Amygdala (tissue), 56 donors: ENCODE results near the gene GLI3.

Experiments used
- DNase-seq, 56 donors: peaks; one replicate each; lab custom pipeline; 2025; lab: John Stamatoyannopoulos, UW

GLI3 gene

DNA sequence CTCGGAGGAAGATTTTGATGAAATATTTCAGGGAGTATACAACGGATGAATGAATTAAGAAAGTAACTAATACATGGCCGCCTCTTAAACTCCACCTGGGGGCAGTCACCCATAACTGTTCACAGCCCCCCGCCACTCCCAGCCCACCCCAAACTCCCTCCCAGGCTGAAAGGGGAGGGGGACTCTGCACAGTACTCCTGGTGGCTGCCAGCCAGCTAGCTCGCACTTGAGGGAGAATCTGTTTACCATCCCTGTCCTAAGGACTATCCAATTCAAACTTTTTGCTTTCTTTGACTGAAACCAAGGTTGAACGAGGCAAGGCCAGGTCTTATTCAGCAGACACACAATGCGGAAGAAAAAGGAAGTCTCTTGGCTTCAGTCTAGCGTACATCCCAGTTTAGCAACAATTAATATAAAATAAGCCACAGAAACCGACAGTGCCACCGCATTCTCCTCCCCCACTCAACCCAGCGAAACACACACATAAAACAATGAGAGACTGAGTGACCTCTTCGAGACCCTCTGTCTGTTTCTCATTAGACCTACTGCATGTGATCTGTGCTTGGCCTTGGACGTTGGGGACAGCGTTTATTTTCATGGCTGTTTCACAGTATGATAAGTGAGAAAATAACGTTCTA lies 219.5 kb downstream of the GLI3 start:
- no peak for DNase-seq

GRCh38 chr7:42016517-42016916 lies 220.5 kb downstream of the GLI3 start:
- DNase-seq: no peak

- no peak for DNase-seq
Measured at GRCh38 chr7:42014625-42015618, 222.1 kb downstream of the GLI3 start.

- DNase-seq: no peak
Measured at GRCh38 chr7:42012786-42013360, 224.1 kb downstream of the GLI3 start.

DNA sequence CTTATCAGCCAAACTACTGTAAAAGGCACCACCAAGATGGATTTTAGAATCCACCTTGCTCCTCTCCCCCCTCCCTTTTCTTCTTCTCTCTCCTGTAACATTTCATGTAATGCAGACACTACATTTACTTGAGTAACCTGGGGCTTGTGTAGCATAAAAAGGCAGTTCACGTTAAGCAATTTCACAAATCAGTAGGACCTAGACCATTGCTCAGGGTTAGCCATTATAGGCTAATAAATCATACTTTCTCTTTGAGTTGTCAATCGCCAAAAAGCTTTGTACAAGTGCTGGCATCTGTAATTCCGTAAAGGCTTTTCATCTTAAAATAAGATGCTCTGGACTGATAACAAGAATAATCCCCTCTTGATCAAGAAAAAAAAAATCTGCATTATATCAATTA lies 224.7 kb downstream of the GLI3 start:
- DNase-seq: no peak

DNA sequence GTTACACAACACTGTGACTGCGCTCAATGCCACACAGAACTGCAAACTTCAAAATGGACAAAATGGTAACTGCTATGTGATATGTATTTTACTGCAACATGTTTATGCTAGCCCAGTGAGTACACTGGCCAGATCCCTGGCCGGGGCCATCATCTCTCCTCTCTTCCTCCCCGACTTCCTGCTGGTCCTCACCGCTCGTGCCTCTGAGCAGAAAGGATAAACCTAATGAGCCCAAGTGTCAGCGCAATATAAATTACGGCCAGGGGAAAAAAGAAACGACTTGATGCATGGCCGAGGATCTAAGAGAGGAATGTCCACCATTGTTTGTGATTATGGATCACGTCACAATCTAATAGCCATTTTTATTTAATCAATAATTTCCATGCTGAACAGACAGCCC lies 225.2 kb downstream of the GLI3 start:
- no peak for DNase-seq

DNA sequence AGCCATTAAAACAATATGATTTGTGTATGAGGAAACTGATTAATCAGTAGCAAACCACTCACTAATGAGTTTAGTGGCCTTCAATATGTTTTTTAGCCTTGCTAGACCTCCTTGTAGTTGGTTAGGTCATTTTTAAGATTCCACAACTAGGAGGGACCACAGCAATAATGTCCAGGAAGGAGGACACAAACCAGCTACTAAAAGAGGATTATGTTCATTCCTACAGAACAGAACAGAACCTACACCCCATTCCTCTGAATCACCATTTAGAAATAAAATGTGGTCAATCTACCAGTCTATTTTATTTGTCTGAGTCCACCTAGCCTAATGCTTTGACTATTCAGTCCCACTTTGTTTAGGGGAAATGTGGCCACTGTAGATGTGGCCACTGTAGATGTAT lies 226.3 kb downstream of the GLI3 start:
- no peak for DNase-seq

DNA sequence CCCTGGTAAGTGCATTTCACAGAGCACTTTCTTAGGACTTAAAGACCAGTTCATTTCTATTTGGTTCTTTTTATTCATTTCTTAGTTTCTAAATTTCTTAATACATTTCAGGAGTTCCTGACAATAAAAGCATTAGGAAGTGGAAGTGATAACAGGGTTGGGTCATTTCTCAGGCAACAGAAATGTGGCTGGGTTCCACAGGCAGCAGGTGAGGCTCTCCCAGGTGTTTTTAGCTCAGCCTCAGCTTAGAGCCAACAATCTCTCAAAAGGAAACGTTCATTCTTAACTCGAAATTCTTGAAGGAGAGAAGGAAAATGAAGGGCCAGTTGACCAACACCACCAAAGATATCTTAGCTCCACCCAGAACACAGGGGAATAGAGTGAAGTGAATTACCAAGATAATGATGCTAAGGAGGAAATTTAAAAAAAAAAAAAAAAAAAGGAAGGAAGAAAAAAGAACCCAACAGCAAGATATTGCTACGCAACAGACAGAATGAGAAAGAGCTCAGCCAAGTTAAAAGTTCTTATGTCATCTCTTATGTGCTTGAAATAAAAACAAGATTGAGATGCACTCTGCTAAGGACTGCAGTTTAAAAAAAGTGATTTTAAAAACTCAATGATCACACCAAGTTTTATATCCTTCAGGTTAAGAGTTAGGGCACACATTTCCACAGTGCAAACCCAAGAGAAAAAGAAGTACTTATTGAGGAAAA lies 230.1 kb downstream of the GLI3 start:
- DNase-seq: no peak

DNA sequence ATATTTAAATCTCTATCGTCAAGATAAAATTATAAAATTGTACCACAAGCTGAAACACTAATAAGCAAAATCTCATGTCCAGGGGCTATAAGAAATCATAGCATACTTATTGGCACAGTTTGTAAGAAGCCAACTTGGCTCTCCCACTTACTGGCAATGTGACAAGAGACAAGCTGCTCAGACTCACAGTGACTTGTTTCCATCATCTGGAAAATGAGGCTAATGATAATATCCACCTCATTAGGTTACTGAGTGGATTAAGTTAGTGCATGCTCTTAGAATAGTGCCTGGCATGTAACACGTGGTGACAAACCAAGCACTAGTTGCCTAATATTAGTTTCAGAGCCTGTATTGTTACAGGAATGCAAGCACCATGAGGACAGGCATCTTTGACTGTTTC lies 234.4 kb downstream of the GLI3 start:
- DNase-seq: no peak

GRCh38 chr7:41999736-42000283 lies 237.2 kb downstream of the GLI3 start:
- no peak for DNase-seq

- DNase-seq: no peak
Measured at GRCh38 chr7:41998041-41998440, 239.0 kb downstream of the GLI3 start.

- no peak for DNase-seq
Measured at GRCh38 chr7:41997151-41997550, 239.9 kb downstream of the GLI3 start.

- DNase-seq: no peak
Measured at GRCh38 chr7:41996381-41997035, 240.5 kb downstream of the GLI3 start.

DNA sequence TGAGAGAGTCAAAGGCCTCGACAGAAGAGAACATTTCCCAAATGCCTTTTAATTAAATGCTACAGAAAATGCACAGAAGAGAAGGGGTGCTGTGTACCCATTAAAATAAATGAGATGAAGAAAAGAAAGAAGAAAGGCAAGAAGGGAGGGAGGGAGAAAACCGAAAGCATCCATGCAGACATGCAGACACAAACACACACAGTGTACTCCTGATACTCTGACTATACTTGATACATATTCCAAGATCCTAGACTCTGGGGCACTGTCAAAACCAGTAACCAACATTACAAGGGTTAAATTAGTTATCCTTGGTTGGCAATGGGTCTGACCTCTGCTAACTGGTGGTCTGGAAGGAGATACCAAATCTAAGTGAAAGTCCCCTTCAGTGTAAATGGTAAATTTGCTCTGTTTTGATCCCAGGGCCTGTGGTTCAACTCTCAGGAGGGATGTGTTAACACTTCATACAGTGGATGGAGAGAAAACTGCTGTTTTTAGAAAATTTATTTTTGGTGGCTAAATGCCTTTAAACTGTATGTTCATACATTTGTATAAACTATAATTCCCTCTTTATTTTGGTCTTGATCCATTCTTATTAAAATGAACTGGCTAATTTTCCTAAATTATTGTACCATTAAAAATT lies 241.3 kb downstream of the GLI3 start:
- no peak for DNase-seq

GRCh38 chr7:41994746-41995110 lies 242.3 kb downstream of the GLI3 start:
- DNase-seq: no peak

DNA sequence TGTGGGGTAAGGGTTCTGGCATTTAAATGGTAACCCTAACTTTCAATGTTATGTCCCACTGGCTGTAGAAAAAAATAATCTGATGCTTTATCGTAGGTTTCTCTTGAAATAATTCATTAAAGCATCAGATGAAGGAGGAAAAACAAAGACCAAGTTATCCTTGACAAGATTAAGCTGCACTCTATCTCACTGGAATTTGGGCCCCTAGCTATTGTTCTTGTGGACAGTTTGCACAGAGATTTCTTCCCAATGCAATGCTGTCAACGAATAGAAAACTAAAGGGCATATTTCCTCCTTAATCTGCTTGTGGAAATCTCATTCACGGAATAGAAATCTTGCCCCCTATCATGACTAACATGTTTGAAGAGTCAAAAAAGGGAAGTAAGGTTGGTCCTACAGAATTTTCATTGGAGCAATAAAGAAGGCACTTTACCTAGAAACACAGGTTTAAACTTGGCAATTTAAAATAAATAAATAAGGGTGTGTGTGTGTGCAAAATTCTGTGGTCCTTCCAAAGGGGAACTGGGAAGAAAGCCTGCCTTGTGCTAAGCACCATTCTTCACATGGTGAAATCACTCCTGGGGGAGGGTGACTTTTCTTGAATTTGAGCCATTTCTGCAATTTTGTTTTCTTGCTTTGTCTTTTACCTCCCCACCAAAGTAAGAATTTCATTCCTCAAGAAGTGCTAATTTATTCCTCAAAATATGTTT lies 242.8 kb downstream of the GLI3 start:
- DNase-seq: no peak

DNA sequence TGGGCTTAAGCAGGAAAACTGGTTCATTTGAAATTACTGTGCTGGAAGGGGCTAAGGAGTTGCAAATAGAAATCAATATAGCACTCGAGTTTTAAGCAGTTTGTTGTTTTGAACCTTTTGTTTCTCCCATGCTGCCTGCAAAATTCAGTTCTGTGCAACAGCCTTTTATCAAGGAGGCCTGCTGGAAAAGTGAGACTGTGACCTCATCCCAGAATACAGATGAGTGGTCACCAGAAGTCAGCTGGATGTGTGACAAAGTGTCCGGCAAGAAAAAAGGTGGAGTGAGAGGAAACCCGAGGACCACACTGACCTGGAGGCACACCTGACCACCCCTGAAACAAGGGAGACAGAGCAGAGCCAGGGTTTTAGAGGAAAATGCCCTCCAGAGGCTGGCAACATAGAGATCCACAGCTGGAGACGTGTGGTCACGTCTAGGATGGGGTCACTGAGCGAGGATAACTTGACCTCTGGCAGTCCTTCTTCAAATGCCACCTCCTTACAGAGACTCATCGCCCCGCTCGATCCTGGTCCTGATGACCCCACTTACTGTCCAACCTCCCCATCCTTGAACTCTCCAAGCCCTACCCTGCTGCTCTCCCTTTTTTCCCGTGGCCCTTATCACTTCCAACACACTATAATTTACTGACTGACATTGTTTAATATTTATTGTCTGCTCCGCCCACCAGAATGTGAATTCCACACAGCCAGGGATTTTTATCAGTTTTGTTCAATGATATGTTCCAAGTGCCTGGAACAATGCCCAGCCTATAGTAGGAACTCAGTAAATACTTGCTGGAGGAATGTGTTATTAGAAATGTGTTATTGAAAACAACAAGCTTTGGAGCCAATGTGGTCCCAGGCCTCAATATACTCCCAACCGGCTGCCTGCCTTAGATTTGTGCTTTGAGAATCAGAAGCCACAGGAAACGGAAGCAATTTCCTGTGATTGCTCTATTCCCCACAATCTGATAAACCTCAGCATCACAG lies 243.8 kb downstream of the GLI3 start:
- DNase-seq: no peak

GRCh38 chr7:41984888-41985287 lies 252.1 kb downstream of the GLI3 start:
- DNase-seq: no peak
